Measurements from ENCODE around the gene GINS3.

- TF ChIP-seq EZH2phosphoT487 (IDR thresholded peaks at IDR 0.05; ENCODE audit: borderline replicate concordance, low read length) (no peak), EZH2 (IDR thresholded peaks at IDR 0.05; ENCODE audit: low read length, unreplicated experiment) (no peak)
- TF ChIP-seq, protein P1, sequence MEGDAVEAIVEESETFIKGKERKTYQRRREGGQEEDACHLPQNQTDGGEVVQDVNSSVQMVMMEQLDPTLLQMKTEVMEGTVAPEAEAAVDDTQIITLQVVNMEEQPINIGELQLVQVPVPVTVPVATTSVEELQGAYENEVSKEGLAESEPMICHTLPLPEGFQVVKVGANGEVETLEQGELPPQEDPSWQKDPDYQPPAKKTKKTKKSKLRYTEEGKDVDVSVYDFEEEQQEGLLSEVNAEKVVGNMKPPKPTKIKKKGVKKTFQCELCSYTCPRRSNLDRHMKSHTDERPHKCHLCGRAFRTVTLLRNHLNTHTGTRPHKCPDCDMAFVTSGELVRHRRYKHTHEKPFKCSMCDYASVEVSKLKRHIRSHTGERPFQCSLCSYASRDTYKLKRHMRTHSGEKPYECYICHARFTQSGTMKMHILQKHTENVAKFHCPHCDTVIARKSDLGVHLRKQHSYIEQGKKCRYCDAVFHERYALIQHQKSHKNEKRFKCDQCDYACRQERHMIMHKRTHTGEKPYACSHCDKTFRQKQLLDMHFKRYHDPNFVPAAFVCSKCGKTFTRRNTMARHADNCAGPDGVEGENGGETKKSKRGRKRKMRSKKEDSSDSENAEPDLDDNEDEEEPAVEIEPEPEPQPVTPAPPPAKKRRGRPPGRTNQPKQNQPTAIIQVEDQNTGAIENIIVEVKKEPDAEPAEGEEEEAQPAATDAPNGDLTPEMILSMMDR (conservative IDR thresholded peaks at IDR 0.05; ENCODE audit: low read depth, low read length): no peak
Measured at GRCh38 chr16:58343562-58343961, 48.7 kb upstream of the GINS3 start.
